ENCODE results near the gene MYL4. TPM values are rescaled to one million over a fixed set of nuclear protein-coding genes. Genes with fewer than 3 reads are reported as not detected.

MYL4 gene
- total RNA-seq, 1 experiment from 2014 or later, result not detected

DNA sequence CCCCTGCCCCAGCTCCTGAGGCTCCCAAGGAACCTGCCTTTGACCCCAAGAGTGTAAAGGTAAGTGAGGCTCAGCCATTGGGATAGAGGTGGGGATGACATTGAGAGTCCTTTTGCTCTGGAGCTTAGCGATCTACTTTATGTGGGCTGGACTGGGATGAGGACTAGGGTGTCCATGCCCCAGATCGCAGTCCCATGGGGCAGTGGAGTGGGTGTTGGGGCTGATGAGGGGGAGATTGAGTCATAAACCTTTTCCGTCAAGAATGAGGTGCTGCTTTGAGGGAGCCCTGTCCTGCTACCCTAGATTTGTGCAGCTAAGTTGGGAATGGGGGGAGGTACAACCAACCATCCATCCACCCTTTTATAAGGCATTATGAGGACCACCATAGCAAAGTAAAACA is 351 bp downstream of the MYL4 start:
- Histone ChIP-seq H3K9me3 (ENCODE audit: low read depth, low read length, poor library complexity, severe bottlenecking) (no peaks in the 10 kb centered on the region), H3K36me3 (ENCODE audit: insufficient read depth, low read length, poor library complexity, severe bottlenecking) (no peaks in the 10 kb centered on the region), H3K27me3 (replicated peaks; ENCODE audit: insufficient read depth, low read depth, low read length, poor library complexity) (no peaks in the 10 kb centered on the region), H3K4me3 (ENCODE audit: low read depth, low read length, poor library complexity, severe bottlenecking) (no peak overlapping the region), H3K4me1 (ENCODE audit: insufficient read depth, low read length, poor library complexity, severe bottlenecking) (no peaks in the 10 kb centered on the region), H3K27ac (ENCODE audit: low read depth, low read length, poor library complexity, severe bottlenecking) (no peak overlapping the region)
- no peak for DNase-seq (ENCODE audit: low spot score)
- BruUV-seq (replicated peaks), result no TSS peak
- TF ChIP-seq, protein P1, sequence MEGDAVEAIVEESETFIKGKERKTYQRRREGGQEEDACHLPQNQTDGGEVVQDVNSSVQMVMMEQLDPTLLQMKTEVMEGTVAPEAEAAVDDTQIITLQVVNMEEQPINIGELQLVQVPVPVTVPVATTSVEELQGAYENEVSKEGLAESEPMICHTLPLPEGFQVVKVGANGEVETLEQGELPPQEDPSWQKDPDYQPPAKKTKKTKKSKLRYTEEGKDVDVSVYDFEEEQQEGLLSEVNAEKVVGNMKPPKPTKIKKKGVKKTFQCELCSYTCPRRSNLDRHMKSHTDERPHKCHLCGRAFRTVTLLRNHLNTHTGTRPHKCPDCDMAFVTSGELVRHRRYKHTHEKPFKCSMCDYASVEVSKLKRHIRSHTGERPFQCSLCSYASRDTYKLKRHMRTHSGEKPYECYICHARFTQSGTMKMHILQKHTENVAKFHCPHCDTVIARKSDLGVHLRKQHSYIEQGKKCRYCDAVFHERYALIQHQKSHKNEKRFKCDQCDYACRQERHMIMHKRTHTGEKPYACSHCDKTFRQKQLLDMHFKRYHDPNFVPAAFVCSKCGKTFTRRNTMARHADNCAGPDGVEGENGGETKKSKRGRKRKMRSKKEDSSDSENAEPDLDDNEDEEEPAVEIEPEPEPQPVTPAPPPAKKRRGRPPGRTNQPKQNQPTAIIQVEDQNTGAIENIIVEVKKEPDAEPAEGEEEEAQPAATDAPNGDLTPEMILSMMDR (conservative IDR thresholded peaks at IDR 0.05; ENCODE audit: low read depth, low read length), result no peak
- TF ChIP-seq EZH2 (IDR thresholded peaks at IDR 0.05; ENCODE audit: borderline replicate concordance, low read depth, low read length, poor library complexity, severe bottlenecking), result no peak
- ChIA-PET POLR2A (ENCODE audit: low non-redundant PET) (no interaction called here), CTCF (no interaction called here)
- intact Hi-C loops (cut with micrococcal nuclease; ENCODE audit: unreplicated experiment), result no loop called here

DNA sequence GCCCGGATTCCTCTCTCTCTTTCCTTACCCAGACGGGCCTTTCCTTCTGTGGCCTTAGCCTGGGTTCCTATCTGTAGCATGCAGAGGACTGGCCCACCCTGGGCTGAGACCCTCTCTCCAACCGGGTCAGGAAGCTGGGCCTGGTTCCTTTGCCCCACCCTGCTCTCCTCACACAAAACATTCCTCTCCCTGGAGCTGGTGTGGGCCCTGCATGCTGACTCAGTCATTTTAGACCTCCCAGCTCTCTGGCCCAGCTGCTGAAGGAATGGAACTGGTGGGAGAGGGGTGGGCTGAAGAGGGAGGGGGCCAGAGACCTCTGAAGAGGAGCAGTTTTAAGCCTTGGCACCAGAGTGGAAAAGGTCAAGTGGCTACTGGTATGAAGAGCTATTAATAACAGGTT is 957 bp downstream of the MYL4 start:
- no peak overlapping the region for H3K4me3 ChIP-seq (ENCODE audit: low read depth, low read length, poor library complexity, severe bottlenecking)
- ChIA-PET CTCF (no interaction called here), POLR2A (ENCODE audit: low non-redundant PET) (no interaction called here)
- H3K4me1 ChIP-seq (ENCODE audit: insufficient read depth, low read length, poor library complexity, severe bottlenecking), result no peaks in the 10 kb centered on the region
- intact Hi-C loops (cut with micrococcal nuclease; ENCODE audit: unreplicated experiment), result no loop called here
- no peaks in the 10 kb centered on the region for H3K27me3 ChIP-seq (replicated peaks; ENCODE audit: insufficient read depth, low read depth, low read length, poor library complexity)
- no peak overlapping the region for H3K27ac ChIP-seq (ENCODE audit: low read depth, low read length, poor library complexity, severe bottlenecking)
- H3K36me3 ChIP-seq (ENCODE audit: insufficient read depth, low read length, poor library complexity, severe bottlenecking), result no peaks in the 10 kb centered on the region
- no peak for DNase-seq (ENCODE audit: low spot score)
- TF ChIP-seq EZH2 (IDR thresholded peaks at IDR 0.05; ENCODE audit: borderline replicate concordance, low read depth, low read length, poor library complexity, severe bottlenecking), result no peak
- TF ChIP-seq, protein P1 (conservative IDR thresholded peaks at IDR 0.05; ENCODE audit: low read depth, low read length), result no peak
- no TSS peak for BruUV-seq (replicated peaks)
- H3K9me3 ChIP-seq (ENCODE audit: low read depth, low read length, poor library complexity, severe bottlenecking), result no peaks in the 10 kb centered on the region

DNA sequence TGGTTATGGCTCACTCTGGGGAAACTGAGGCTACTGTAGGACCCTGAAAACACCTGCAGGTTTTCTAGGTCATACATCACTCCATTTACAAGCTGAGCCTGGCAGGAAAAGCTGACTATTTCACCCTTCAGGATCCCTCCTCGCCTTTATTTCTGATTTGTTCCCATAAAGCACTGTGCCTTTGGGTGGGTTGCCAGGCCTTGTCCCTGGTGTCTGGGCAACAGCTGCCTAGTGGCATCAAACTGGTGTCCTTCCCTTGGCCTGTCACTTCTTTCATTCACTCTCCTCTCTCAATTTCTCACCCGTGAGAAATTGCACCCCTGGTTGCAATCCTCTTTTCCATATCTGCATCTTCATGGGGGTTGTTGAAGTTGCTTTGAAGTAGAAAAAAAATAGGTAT is 1.6 kb downstream of the MYL4 start:
- no peak overlapping the region for H3K4me3 ChIP-seq (ENCODE audit: low read depth, low read length, poor library complexity, severe bottlenecking)
- no peaks in the 10 kb centered on the region for H3K36me3 ChIP-seq (ENCODE audit: insufficient read depth, low read length, poor library complexity, severe bottlenecking)
- TF ChIP-seq, protein P1 (conservative IDR thresholded peaks at IDR 0.05; ENCODE audit: low read depth, low read length), result no peak
- POLR2A ChIA-PET (ENCODE audit: low non-redundant PET), result no interaction called here
- intact Hi-C loops (cut with micrococcal nuclease; ENCODE audit: unreplicated experiment), result no loop called here
- no peaks in the 10 kb centered on the region for H3K9me3 ChIP-seq (ENCODE audit: low read depth, low read length, poor library complexity, severe bottlenecking)
- no peaks in the 10 kb centered on the region for H3K27me3 ChIP-seq (replicated peaks; ENCODE audit: insufficient read depth, low read depth, low read length, poor library complexity)
- BruUV-seq (replicated peaks), result no TSS peak
- H3K27ac ChIP-seq (ENCODE audit: low read depth, low read length, poor library complexity, severe bottlenecking), result no peak overlapping the region
- DNase-seq (ENCODE audit: low spot score), result no peak
- no peaks in the 10 kb centered on the region for H3K4me1 ChIP-seq (ENCODE audit: insufficient read depth, low read length, poor library complexity, severe bottlenecking)
- CTCF ChIA-PET, result no interaction called here

Measured in A673 (cell line).